Thyroid gland (tissue), 4 donors: ENCODE measurements around the gene ATP2A1.

Source experiments
- CTCF ChIP-seq, 6 experiments: fragments of 200-600 bp in 3 of 6; fragments of 450-650 bp in 3 of 6; sonication (generic) in 3 of 6; IDR thresholded peaks; one replicate each; pipeline ENCODE4 v1.5.1; 2016 to 2019; ENCODE audit warnings: antibody characterized with exemption in 6 of 6, mild to moderate bottlenecking in 2 of 6, inconsistent platforms in 1 of 6, moderate library complexity in 1 of 6
- POLR2A ChIP-seq, 2 donors: fragments of 450-650 bp; IDR thresholded peaks; one replicate each; pipeline ENCODE4 v1.6.1; 2017; ENCODE audit warnings: antibody characterized with exemption in 2 of 2, mild to moderate bottlenecking in 2 of 2, moderate library complexity in 1 of 2

GRCh38 chr16:28936784-28937155 lies 58.5 kb downstream of the ATP2A1 start:
- TF ChIP-seq CTCF (IDR thresholded peaks at IDR 0.05) = no peak
- no peak for TF ChIP-seq POLR2A (IDR thresholded peaks at IDR 0.05)
